LNCaP clone FGC (cell line): ENCODE data around the gene TDRD7.

ENCODE experiments used
- DNase-seq: peaks from one replicate; pipeline ENCODE4 v3.0.0-alpha.2; 2011; ENCODE audit warnings: low read depth
- H3K4me3 ChIP-seq: 2 replicates; pipeline ENCODE4 v1.5.1; 2011; ENCODE audit warnings: mild to moderate bottlenecking, low read depth, low read length, control low read depth
- CTCF ChIP-seq: IDR thresholded peaks from 2 replicates; pipeline ENCODE4 v1.5.1; 2012; ENCODE audit warnings: mild to moderate bottlenecking; ENCODE audit not compliant: control insufficient read depth, insufficient read depth; ENCODE audit errors: extremely low read depth

The TDRD7 gene

GRCh38 chr9:97411789-97412625 lies at the start of gene TDRD7:
Gene TDRD7, plus strand, starts transcription at chr9:97412096. Its CDS starts 16,370 bp downstream, at chr9:97428466.
- peak within 1 kb of the TSS; percentile 72 for H3K4me3 ChIP-seq
- peak; percentile 99 for TF ChIP-seq CTCF
- DNase-seq = peak; percentile 17

GRCh38 chr9:97362777-97363545 lies 48.9 kb upstream of the TDRD7 start:
- TF ChIP-seq CTCF = no peak
- DNase-seq = no peak
- no peak overlapping the region for H3K4me3 ChIP-seq

GRCh38 chr9:97363661-97364299 lies 48.1 kb upstream of the TDRD7 start:
- DNase-seq = no peak
- TF ChIP-seq CTCF = no peak
- no peak overlapping the region for H3K4me3 ChIP-seq

- DNase-seq = peak; percentile 33
- no peak for TF ChIP-seq CTCF
- no peak overlapping the region for H3K4me3 ChIP-seq
These were observed 47.0 kb upstream of the TDRD7 start for GRCh38 chr9:97364769-97365490.

- DNase-seq = no peak
- TF ChIP-seq CTCF = no peak
- H3K4me3 ChIP-seq = no peak overlapping the region
These were observed 46.3 kb upstream of the TDRD7 start for GRCh38 chr9:97365634-97366033.

GRCh38 chr9:97366476-97366875 lies 45.4 kb upstream of the TDRD7 start:
- H3K4me3 ChIP-seq = no peak overlapping the region
- no peak for DNase-seq
- no peak for TF ChIP-seq CTCF
